HG03103 (cell line): ENCODE data around the gene TTLL5.

Experiments used
- ATAC-seq: cut with Tn5 transposase; IDR thresholded peaks from one replicate; pipeline ENCODE4 v1.9.1; 2021; ENCODE audit warnings: low read depth; ENCODE audit not compliant: unreplicated experiment

Gene TTLL5

GRCh38 chr14:75699331-75699730 lies 38.3 kb downstream of the TTLL5 start:
- no peak for ATAC-seq

- no peak for ATAC-seq
Measured at GRCh38 chr14:75700295-75700694, 39.2 kb downstream of the TTLL5 start.

GRCh38 chr14:75702122-75702521 lies 41.1 kb downstream of the TTLL5 start:
- no peak for ATAC-seq

- ATAC-seq = no peak
Measured at GRCh38 chr14:75702616-75703261, 41.7 kb downstream of the TTLL5 start.

- ATAC-seq = no peak
Measured at GRCh38 chr14:75703467-75703866, 42.4 kb downstream of the TTLL5 start.

- no peak for ATAC-seq
Measured at GRCh38 chr14:75705014-75705413, 44.0 kb downstream of the TTLL5 start.

GRCh38 chr14:75709207-75709812 lies 48.3 kb downstream of the TTLL5 start:
- no peak for ATAC-seq

- ATAC-seq = no peak
Measured at GRCh38 chr14:75711105-75711795, 50.2 kb downstream of the TTLL5 start.

- no peak for ATAC-seq
Measured at GRCh38 chr14:75711796-75712211, 50.8 kb downstream of the TTLL5 start.

GRCh38 chr14:75714991-75715390 lies 53.9 kb downstream of the TTLL5 start:
- no peak for ATAC-seq

- ATAC-seq = no peak
Measured at GRCh38 chr14:75715926-75716780, 55.1 kb downstream of the TTLL5 start.

- no peak for ATAC-seq
Measured at GRCh38 chr14:75717729-75718128, 56.7 kb downstream of the TTLL5 start.

GRCh38 chr14:75718199-75718598 lies 57.2 kb downstream of the TTLL5 start:
- ATAC-seq = no peak

- no peak for ATAC-seq
Measured at GRCh38 chr14:75720116-75720515, 59.1 kb downstream of the TTLL5 start.

GRCh38 chr14:75720842-75721498 lies 59.9 kb downstream of the TTLL5 start:
- ATAC-seq = no peak

GRCh38 chr14:75723716-75724115 lies 62.7 kb downstream of the TTLL5 start:
- ATAC-seq = no peak

- ATAC-seq = no peak
Measured at GRCh38 chr14:75724414-75725204, 63.6 kb downstream of the TTLL5 start.

- ATAC-seq = no peak
Measured at GRCh38 chr14:75725481-75725880, 64.4 kb downstream of the TTLL5 start.

- no peak for ATAC-seq
Measured at GRCh38 chr14:75726321-75726720, 65.3 kb downstream of the TTLL5 start.

- ATAC-seq = no peak
Measured at GRCh38 chr14:75727124-75727523, 66.1 kb downstream of the TTLL5 start.
